H1 (cell line): ENCODE results near the gene DVL3.

ENCODE experiments used
- CTCF ChIP-seq, 3 experiments: IDR thresholded peaks; 1 replicate in 2 of 3; 2 replicates in 1 of 3; pipeline versions ENCODE4 v1.5.1 to v1.6.1; 2011; ENCODE audit warnings: low read length in 3 of 3, mild to moderate bottlenecking in 3 of 3, inconsistent platforms in 2 of 3, low read depth in 1 of 3, moderate library complexity in 1 of 3; ENCODE audit not compliant: insufficient read depth in 1 of 3; ENCODE audit errors: control extremely low read depth in 1 of 3
- EP300 ChIP-seq, 2 experiments: IDR thresholded peaks; 1 replicate in 1 of 2; 2 replicates in 1 of 2; pipeline ENCODE4 v1.6.1; 2011 to 2012; ENCODE audit warnings: low read depth in 2 of 2, low read length in 2 of 2, mild to moderate bottlenecking in 2 of 2, borderline replicate concordance in 1 of 2, inconsistent platforms in 1 of 2, moderate library complexity in 1 of 2
- KDM1A ChIP-seq: fragments of 200-600, 300-600 bp; sonication (generic); IDR thresholded peaks from 2 replicates; pipeline ENCODE4 v1.7.1; 2016; ENCODE audit warnings: mild to moderate bottlenecking, low read length, borderline replicate concordance
- KDM5A ChIP-seq: fragments of 200-600 bp; IDR thresholded peaks from 2 replicates; pipeline ENCODE4 v1.7.1; 2012; ENCODE audit warnings: mild to moderate bottlenecking, low read length, inconsistent platforms, mixed read lengths
- MAFK ChIP-seq: IDR thresholded peaks from 2 replicates; pipeline ENCODE4 v1.6.1; 2012; ENCODE audit warnings: low read depth, mild to moderate bottlenecking, improper control_type of control experiment, low read length
- POLR2A ChIP-seq, 2 experiments: IDR thresholded peaks; 1 replicate in 1 of 2; 2 replicates in 1 of 2; pipeline ENCODE4 v1.6.1; 2011; ENCODE audit warnings: low read depth in 2 of 2, low read length in 2 of 2, mild to moderate bottlenecking in 2 of 2; ENCODE audit errors: control extremely low read depth in 1 of 2
- POLR2AphosphoS5 ChIP-seq: IDR thresholded peaks from 2 replicates; pipeline ENCODE4 v1.6.1; 2011; ENCODE audit warnings: low read depth, low read length
- RFX5 ChIP-seq: IDR thresholded peaks from 2 replicates; pipeline ENCODE4 v1.6.1; 2011; ENCODE audit warnings: low read depth, low read length, improper control_type of control experiment, borderline replicate concordance
- TCF12 ChIP-seq: IDR thresholded peaks from 2 replicates; pipeline ENCODE4 v1.6.1; 2011; ENCODE audit warnings: low read depth, mild to moderate bottlenecking, low read length
- YY1 ChIP-seq: IDR thresholded peaks from 2 replicates; pipeline ENCODE4 v1.6.1; 2011; ENCODE audit warnings: low read depth, mild to moderate bottlenecking, low read length

GRCh38 chr3:184168363-184169120, 13.4 kb downstream of the DVL3 start:
- TF ChIP-seq YY1 (no peak), MAFK (no peak), KDM5A (no peak), CTCF (IDR thresholded peaks at IDR 0.05; ENCODE audit: control extremely low read depth in 1 of 3, insufficient read depth in 1 of 3, low read depth in 1 of 3, low read length in 3 of 3) (no peak), KDM1A (no peak), EP300 (IDR thresholded peaks at IDR 0.05; ENCODE audit: borderline replicate concordance in 1 of 2, low read depth in 2 of 2, low read length in 2 of 2) (no peak), POLR2A (IDR thresholded peaks at IDR 0.05; ENCODE audit: control extremely low read depth in 1 of 2, low read depth in 2 of 2, low read length in 2 of 2) (no peak), RFX5 (no peak), TCF12 (no peak), POLR2AphosphoS5 (no peak)
